HUES64 (cell line): ENCODE results near the gene ZBP1.

Source experiments
- H3K27ac ChIP-seq: 2 replicates; pipeline ENCODE4 v1.7.0; 2013; ENCODE audit warnings: low read depth, low read length, inconsistent platforms
- H3K27me3 ChIP-seq: 2 replicates; pipeline ENCODE4 v1.6.1; 2013; ENCODE audit warnings: mild to moderate bottlenecking, low read length; ENCODE audit not compliant: insufficient read depth
- H3K36me3 ChIP-seq: 2 replicates; pipeline ENCODE4 v1.6.1; 2013; ENCODE audit warnings: mild to moderate bottlenecking, low read length; ENCODE audit not compliant: insufficient read depth
- H3K4me1 ChIP-seq: 2 replicates; pipeline ENCODE4 v1.6.1; 2013; ENCODE audit warnings: mild to moderate bottlenecking, low read length, moderate library complexity; ENCODE audit not compliant: insufficient read depth
- H3K4me3 ChIP-seq: 2 replicates; pipeline ENCODE4 v1.5.1; 2013; ENCODE audit warnings: mild to moderate bottlenecking, low read length, moderate library complexity
- H3K9ac ChIP-seq: 2 replicates; pipeline ENCODE4 v1.6.1; 2013; ENCODE audit warnings: mild to moderate bottlenecking, low read depth, low read length
- H3K9me3 ChIP-seq: 2 replicates; pipeline ENCODE4 v1.6.1; 2013; ENCODE audit warnings: low read depth, low read length; ENCODE audit not compliant: insufficient read depth
- WGBS: fragments of 150-250, 120-280 bp; methylation state at CpG from one replicate; pipeline ENCODE4 v1.1.7; 2013; ENCODE audit warnings: missing lambda C conversion rate; 5-methylcytosine and 5-hydroxymethylcytosine counted together

Gene ZBP1

DNA sequence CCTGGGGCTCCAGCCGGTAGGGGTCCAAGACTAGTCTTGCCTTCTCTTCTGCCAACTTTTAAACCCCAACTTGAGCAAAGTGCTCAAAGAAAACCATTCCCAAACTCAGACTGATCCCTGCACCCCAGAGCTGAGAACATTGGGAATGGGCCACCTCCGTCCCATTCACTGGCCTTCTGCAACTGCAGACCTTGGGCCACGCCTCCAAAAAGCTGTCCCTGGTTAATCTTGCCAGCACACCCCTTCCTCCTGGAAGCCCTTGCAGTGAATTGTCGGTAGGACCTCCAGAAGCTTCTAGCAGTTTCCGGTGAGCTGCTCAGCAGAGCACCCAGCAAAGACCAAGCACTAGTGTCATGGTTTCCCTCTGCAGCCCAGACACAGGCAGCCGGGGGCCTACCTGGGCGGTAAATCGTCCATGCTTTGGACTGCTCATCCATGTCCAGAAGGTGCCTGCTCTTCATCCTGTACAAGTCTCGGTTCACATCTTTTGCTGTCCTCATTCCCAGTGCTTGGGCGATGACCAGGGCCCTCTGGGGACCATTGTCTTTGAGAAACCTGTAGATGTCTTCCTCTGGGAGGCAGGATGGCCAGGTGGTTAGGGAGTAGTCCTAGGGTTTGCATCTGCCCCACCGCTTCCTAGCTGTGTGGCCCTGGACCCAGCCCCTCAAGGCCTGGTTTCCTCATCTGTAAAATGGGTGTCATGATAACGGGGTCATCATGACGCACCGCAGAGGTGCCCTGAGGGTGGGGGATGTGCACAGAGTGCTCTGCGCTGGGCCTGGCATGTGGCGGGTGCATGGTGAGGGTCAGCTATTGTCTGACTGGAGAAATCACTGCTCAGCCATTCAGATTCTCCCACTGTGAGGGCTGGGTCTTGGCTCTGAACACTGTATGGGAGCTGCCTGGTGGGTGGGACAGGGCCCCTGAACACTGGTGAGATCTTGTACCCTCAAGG, 5.5 kb downstream of the ZBP1 start:
- Histone ChIP-seq H3K9ac (no peak overlapping the region), H3K27me3 (no peaks in the 10 kb centered on the region), H3K4me1 (no peaks in the 10 kb centered on the region), H3K4me3 (no peak overlapping the region), H3K27ac (no peak overlapping the region), H3K36me3 (no peaks in the 10 kb centered on the region), H3K9me3 (no peaks in the 10 kb centered on the region)
- WGBS: 92% methylated on average over 16 of the region's 16 CpGs

DNA sequence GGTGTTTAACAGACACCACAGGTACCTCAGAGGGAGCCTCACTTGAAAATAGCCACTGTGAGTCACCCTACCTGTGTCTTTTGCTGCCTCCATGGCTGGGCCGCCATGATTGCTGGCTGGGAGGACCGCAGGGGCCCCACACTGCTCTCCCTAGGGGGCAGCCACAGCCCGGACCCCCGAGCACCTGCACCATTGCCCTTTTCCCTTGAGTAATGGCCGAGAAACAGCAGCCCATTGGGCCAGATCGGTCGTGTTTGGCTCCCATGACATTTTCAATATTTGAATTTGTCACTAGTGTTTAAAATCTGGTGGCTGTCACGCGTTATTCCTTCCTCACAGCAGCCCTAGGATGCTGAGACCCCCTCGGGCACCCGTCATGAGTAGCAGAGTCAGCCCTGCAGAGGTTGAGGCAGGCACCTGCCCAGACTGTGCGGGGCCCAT, 6.7 kb downstream of the ZBP1 start:
- H3K9ac ChIP-seq: no peak overlapping the region
- H3K9me3 ChIP-seq: no peaks in the 10 kb centered on the region
- H3K4me3 ChIP-seq: no peak overlapping the region
- H3K27ac ChIP-seq: no peak overlapping the region
- WGBS: 94% methylated on average over 12 of the region's 12 CpGs
- H3K36me3 ChIP-seq: no peaks in the 10 kb centered on the region
- H3K4me1 ChIP-seq: no peaks in the 10 kb centered on the region
- no peaks in the 10 kb centered on the region for H3K27me3 ChIP-seq

DNA sequence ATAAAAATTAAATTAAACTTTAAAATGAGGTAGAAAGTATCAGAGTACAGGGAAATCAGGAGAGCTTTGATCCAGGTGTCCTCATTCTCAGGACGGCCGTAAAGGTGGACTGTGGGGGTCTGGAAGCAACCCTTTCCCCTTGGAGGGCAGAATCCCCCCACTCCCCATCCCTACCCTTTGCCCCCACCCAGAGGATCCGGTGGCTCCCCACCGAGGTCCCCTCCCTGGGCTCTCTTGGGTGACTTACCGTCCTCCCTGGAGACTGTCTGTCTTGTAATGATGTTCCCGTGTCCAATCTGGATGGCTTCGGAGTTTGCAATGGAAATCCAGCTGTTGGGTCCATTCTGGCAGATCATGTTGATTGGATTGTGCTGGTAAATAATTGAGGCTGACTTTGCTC, 7.3 kb downstream of the ZBP1 start:
- Histone ChIP-seq H3K4me1 (no peaks in the 10 kb centered on the region), H3K36me3 (no peaks in the 10 kb centered on the region), H3K9me3 (no peaks in the 10 kb centered on the region), H3K27me3 (no peaks in the 10 kb centered on the region), H3K27ac (no peak overlapping the region), H3K9ac (no peak overlapping the region), H3K4me3 (no peak overlapping the region)
- WGBS: 91% methylated on average over 7 of the region's 7 CpGs

DNA sequence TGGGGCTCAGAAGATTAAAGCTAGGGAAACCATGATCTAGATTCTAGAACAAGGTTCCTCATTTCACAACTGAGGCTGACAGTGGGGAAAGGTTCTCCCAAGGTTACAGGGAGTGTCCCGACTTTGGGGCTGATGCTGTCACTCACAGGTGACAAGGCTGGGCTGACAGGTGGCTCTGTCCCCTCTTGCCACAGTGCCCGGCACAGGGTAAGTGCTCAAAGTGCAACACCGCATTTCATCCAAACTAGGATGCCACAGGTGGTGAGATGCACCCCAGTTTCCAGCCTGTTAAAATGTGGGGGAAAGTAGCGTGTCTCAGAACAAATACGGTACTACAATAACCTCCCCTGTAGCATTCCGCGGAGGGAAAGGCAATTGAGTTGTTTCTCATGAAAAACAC, 7.8 kb downstream of the ZBP1 start:
- H3K9me3 ChIP-seq: no peaks in the 10 kb centered on the region
- no peak overlapping the region for H3K4me3 ChIP-seq
- H3K9ac ChIP-seq: no peak overlapping the region
- H3K27me3 ChIP-seq: no peaks in the 10 kb centered on the region
- H3K27ac ChIP-seq: no peak overlapping the region
- H3K36me3 ChIP-seq: no peaks in the 10 kb centered on the region
- 94% methylated on average over 7 of the region's 7 CpGs for WGBS
- no peaks in the 10 kb centered on the region for H3K4me1 ChIP-seq

DNA sequence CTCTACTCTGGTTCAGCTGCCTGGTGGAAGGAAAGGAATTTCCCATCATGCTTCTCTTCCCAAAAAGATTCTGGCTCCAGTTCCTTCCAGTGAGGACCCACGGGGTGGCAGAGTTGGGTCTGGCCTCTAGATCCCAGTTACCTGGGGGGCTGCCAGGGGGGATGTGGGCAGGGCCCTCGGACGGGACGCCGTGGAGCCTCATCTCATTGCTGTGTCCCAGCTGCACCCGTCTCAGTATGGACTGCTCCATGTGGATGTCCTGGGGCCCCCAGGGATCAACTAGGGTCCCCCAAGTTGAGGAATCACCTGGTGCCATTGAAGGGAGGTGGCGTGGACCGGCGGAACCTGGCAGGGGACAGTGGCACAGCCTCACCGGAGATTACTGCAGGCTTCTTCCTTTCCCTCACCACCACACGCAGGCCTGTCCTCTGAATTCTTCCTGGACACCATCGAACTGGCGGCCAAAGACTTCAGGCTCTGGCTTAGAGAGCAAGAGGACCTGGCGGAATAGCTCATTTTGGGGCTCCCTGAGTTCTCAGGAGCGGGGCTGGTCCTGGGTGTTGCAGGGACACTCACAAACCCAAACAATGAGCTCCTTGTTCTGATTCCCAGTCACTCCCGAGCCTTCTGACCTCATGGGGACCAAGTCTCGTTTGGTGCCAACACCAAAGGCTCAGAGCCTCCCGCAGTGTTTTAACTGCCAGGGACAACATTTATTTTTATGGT, 8.5 kb downstream of the ZBP1 start:
- no peak overlapping the region for H3K9ac ChIP-seq
- WGBS: 92% methylated on average over 17 of the region's 18 CpGs
- no peak overlapping the region for H3K27ac ChIP-seq
- no peaks in the 10 kb centered on the region for H3K9me3 ChIP-seq
- no peak overlapping the region for H3K4me3 ChIP-seq
- no peaks in the 10 kb centered on the region for H3K36me3 ChIP-seq
- no peaks in the 10 kb centered on the region for H3K27me3 ChIP-seq
- H3K4me1 ChIP-seq: no peaks in the 10 kb centered on the region

DNA sequence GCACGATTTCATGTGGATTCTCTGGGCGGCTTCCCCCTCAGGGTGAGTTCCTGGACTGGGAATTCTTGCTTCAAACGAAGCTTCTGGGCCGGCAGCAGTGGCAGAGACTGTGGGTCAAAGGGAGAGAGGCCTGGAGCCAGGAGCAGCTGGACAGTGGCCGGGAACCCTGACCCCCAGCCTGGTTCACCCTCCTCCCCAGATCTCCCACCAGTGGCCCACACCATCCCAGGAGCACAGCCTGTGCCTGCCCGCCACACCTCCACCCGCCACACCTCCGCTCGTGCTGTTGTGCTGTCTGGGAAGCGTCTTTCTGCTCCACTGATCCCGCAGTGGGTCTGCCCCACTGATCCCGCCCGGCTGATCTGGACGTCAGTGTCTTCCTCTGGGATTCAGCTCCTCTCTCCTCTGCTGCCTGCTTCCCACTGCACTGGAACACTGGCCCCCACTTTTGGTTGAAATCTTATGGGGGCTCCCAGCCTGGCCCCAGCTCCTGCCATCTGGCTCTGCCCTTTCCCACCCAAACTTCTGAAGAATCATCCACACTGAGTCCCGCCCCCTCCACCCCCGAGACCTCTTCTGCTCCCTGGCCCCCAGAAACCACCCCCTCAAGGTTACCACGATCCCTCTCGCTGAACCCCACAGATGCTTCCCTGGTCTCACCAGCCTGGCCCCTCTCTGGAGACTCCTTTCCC, 9.8 kb downstream of the ZBP1 start:
- no peaks in the 10 kb centered on the region for H3K4me1 ChIP-seq
- no peak overlapping the region for H3K27ac ChIP-seq
- H3K36me3 ChIP-seq: no peaks in the 10 kb centered on the region
- H3K9ac ChIP-seq: no peak overlapping the region
- no peaks in the 10 kb centered on the region for H3K9me3 ChIP-seq
- H3K27me3 ChIP-seq: no peaks in the 10 kb centered on the region
- no peak overlapping the region for H3K4me3 ChIP-seq
- 90% methylated on average over 18 of the region's 18 CpGs for WGBS

DNA sequence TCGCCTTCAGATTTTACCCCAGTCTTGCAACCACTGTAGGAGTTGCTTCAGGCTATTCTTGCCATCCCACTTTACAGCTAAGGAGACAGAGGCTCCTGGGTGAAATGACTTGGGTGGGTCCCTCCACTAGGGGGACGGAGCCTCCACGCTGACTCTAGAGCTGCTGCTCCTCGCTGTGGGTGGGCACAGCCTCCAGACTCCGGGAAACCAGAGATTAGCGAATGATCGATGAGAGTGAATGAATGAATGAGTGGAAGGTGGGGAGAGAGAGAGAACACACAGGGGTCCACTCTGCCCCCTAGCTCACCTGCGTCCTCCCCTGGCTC, 10.4 kb downstream of the ZBP1 start:
- Histone ChIP-seq H3K36me3 (no peaks in the 10 kb centered on the region), H3K9me3 (no peaks in the 10 kb centered on the region), H3K4me1 (no peaks in the 10 kb centered on the region), H3K27ac (no peak overlapping the region), H3K9ac (no peak overlapping the region), H3K27me3 (no peaks in the 10 kb centered on the region), H3K4me3 (no peak overlapping the region)
- 85% methylated on average over 8 of the region's 8 CpGs for WGBS

DNA sequence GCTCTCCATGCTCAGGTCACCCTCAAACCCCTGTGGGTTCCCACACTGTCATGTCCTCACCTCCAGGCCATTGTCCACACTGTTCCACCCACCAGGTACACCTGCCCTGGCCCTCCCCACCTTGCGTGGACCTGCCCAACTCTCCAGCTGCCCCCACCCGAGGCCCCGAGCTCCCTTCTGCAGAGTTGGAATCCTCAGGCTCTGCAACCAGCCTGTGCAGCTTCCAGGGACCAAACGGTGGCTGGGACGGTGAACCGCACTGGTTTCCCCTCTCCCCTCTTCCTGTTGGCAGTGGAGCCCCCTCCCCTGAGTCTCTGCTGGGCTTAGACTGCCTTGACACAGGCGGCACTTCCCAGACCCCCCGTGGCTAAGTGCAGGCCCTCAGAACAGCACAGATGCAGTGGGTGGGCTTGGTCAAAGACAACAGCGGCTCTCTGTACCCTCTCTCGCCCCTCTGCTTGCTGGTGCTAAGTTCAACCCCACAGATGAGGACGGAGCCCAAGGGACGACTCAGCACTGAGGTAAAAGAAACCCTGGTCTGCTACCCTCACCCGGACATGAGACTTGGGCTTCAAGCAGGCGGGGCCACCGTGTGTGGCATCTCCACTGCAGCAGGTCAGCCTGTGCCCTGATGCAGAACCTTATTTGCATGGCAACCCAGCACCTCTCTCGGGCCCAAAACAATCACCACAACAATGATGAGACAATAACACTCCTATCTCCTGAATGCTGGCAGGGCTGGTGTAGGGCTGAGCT, 11.0 kb downstream of the ZBP1 start:
- no peaks in the 10 kb centered on the region for H3K9me3 ChIP-seq
- WGBS: 77% methylated on average over 16 of the region's 16 CpGs
- H3K9ac ChIP-seq: no peak overlapping the region
- H3K27me3 ChIP-seq: no peaks in the 10 kb centered on the region
- no peak overlapping the region for H3K4me3 ChIP-seq
- no peaks in the 10 kb centered on the region for H3K36me3 ChIP-seq
- H3K27ac ChIP-seq: no peak overlapping the region
- H3K4me1 ChIP-seq: no peaks in the 10 kb centered on the region

DNA sequence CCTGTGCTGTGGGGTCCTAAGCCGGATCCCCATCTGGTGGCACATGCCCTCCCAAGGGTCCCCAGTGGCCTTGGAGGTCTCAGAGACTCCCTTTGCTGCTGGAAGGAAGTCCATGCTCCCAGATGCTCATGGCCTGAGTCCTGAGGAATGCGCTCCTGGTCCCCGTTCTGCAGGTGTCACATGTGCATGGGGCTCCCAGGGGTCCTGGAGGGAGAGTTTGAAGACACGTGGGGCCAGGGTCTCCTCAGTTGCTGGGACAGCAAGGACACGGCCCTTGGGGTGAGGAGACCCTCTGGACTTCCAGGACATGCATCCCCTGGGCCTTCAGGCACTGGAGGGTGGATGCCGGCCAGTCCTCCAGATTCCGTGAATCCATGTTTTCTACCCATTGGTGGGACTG, 11.7 kb downstream of the ZBP1 start:
- H3K4me1 ChIP-seq: no peaks in the 10 kb centered on the region
- whole genome bisulfite sequencing: 81% methylated on average over 7 of the region's 7 CpGs
- H3K27ac ChIP-seq: no peak overlapping the region
- no peak overlapping the region for H3K4me3 ChIP-seq
- H3K9ac ChIP-seq: no peak overlapping the region
- H3K9me3 ChIP-seq: no peaks in the 10 kb centered on the region
- no peaks in the 10 kb centered on the region for H3K36me3 ChIP-seq
- H3K27me3 ChIP-seq: no peaks in the 10 kb centered on the region

DNA sequence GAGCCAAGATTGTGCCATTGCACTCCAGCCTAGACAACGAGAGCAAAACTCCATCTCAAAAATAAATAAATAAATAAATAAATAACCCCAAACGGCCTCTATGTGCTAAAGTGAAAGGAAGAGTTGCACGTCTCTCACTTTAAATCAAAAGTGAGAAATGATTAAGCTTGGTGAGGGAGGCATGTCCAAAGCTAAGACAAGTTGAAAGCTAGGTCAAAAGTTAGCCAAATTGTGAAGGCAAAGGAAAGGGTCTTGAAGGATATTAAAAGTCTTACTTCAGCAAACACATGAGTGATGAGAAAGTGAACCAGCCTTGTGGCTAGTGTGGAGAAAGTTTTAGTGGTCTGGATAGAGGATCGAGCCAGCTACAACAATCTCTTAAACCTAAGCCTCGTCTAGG, 14.3 kb downstream of the ZBP1 start:
- no peaks in the 10 kb centered on the region for H3K27me3 ChIP-seq
- H3K4me3 ChIP-seq: no peak overlapping the region
- H3K36me3 ChIP-seq: no peaks in the 10 kb centered on the region
- no peaks in the 10 kb centered on the region for H3K4me1 ChIP-seq
- H3K9ac ChIP-seq: no peak overlapping the region
- H3K27ac ChIP-seq: no peak overlapping the region
- 90% methylated on average over 4 of the region's 5 CpGs for WGBS
- no peaks in the 10 kb centered on the region for H3K9me3 ChIP-seq
